ENCODE results near the gene IFI27. TPM values are rescaled to one million over a fixed set of nuclear protein-coding genes. Genes with fewer than 3 reads are reported as not detected.

IFI27 gene
- total and polyA plus RNA-seq, 2 of the 4 experiments (the other 2 are of a cell fraction): under 0.01 to 0.60 TPM

- WGBS, 2 experiments (ENCODE audit: extremely low coverage in 2 of 2, insufficient read length in 1 of 2): 50% methylated on average over 2 of the region's 10 CpGs; no CpG with 5 or more reads in 1 of the 2 experiments
- Histone ChIP-seq H3K79me1 (ENCODE audit: low read depth in 1 of 2, low read length in 2 of 2) (peaks cover 0 to 2% of the 10 kb centered on the region in 2 experiments; a peak in 2 of 4 replicates), H3K18ac (ENCODE audit: low read depth, low read length) (no peak overlapping the region), H3K4me1 (ENCODE audit: control insufficient read depth, insufficient read depth, low read length) (peaks cover 5% of the 10 kb centered on the region; the same call in 1 of the 2 replicates), H3K27me3 (ENCODE audit: control insufficient read depth, insufficient read depth, low read length) (no peaks in the 10 kb centered on the region), H3K56ac (ENCODE audit: extremely low read depth, insufficient read depth, low read length) (no peak overlapping the region), H2AK5ac (ENCODE audit: low read depth, low read length) (no peak overlapping the region), H3K36me3 (ENCODE audit: control insufficient read depth, insufficient read depth, low read length) (no peaks in the 10 kb centered on the region), H3K4me3 (ENCODE audit: insufficient read depth, low read depth, low read length) (no peak overlapping the region), H2BK120ac (ENCODE audit: low read depth, low read length) (no peak overlapping the region), H4K91ac (ENCODE audit: insufficient read depth, low read depth, low read length) (no peak overlapping the region), H3K27ac (ENCODE audit: insufficient read depth, low read length) (no peak overlapping the region), H2BK20ac (ENCODE audit: low read depth, low read length) (no peak overlapping the region), H3K14ac (replicated peaks; ENCODE audit: low read depth, low read length) (no peak overlapping the region), H4K5ac (ENCODE audit: low read depth, low read length) (no peak overlapping the region), H3K9ac (ENCODE audit: low read depth, low read length) (no peak overlapping the region), H4K8ac (ENCODE audit: low read depth in 2 of 2, low read length in 2 of 2) (no peak overlapping the region), H3K4me2 (ENCODE audit: low read depth, low read length) (no peak overlapping the region), H4K20me1 (ENCODE audit: insufficient read depth, low read length) (0 out of 2 replicates have a peak, but pooled peaks cover 8% of the 10 kb centered on the region), H2BK15ac (ENCODE audit: low read depth, low read length) (no peak overlapping the region), H2AFZ (replicated peaks; ENCODE audit: low read length, poor library complexity) (no peak overlapping the region), H2AK9ac (replicated peaks; ENCODE audit: low read depth, low read length, poor library complexity) (no peak overlapping the region), H3K9me1 (ENCODE audit: insufficient read depth, low read length) (peaks cover 8% of the 10 kb centered on the region), H3K9me3 (ENCODE audit: control insufficient read depth, insufficient read depth, low read length) (no peaks in the 10 kb centered on the region), H3K4ac (ENCODE audit: low read depth, low read length) (no peak overlapping the region), H2BK5ac (ENCODE audit: low read depth, low read length, poor library complexity, severe bottlenecking) (no peak overlapping the region), H3K23ac (ENCODE audit: low read depth, low read length) (no peak overlapping the region)
- TF ChIP-seq MAFK (IDR thresholded peaks at IDR 0.05; ENCODE audit: low read depth, low read length): no peak
- TF ChIP-seq RFX5 (IDR thresholded peaks at IDR 0.05; ENCODE audit: low read depth, low read length): no peak
- no peak for TF ChIP-seq RAD21 (IDR thresholded peaks at IDR 0.05; ENCODE audit: low read length)
- ATAC-seq (ENCODE audit: low read depth) (no peak), DNase-seq (no peak)
- POLR2A ChIA-PET (ENCODE audit: unreplicated experiment): no interaction called here
- dilution Hi-C loops (cut with HindIII; ENCODE audit: low sequenced_read_pairs, unreplicated experiment) (no loop called here), in situ Hi-C loops (cut with MboI; ENCODE audit: low sequenced_read_pairs) (no loop called here), intact Hi-C loops (cut with micrococcal nuclease) (no loop called here)
- BruUV-seq (replicated peaks): no TSS peak
- CTCF ChIA-PET: no interaction called here
These were observed 12.1 kb upstream of the IFI27 start for GRCh38 chr14:94098326-94098992.

All from IMR-90 (cell line).